ENCODE data around the gene FNTB.

Gene FNTB

GRCh38 chr14:65053466-65053865, 66.8 kb downstream of the FNTB start:
- H3K27ac ChIP-seq (ENCODE audit: low read length): no peak overlapping the region
- H3K4me1 ChIP-seq (ENCODE audit: insufficient read depth, low read length): no peaks in the 10 kb centered on the region
- no peaks in the 10 kb centered on the region for H3K9me3 ChIP-seq (ENCODE audit: insufficient read depth, low read length, severe bottlenecking)
- peaks cover 27% of the 10 kb centered on the region for H3K36me3 ChIP-seq (ENCODE audit: insufficient read depth, low read length)
- H3K79me2 ChIP-seq (ENCODE audit: insufficient read depth, low read length): no peaks in the 10 kb centered on the region
- no peaks in the 10 kb centered on the region for H3K27me3 ChIP-seq (ENCODE audit: insufficient read depth, low read length, poor library complexity)
- no peak overlapping the region for H3K4me2 ChIP-seq (ENCODE audit: insufficient read depth, low read length)
- H4K20me1 ChIP-seq (ENCODE audit: insufficient read depth, low read length): peaks cover 11% of the 10 kb centered on the region; the same call in 1 of the 2 replicates
- no peak for DNase-seq
- no peak overlapping the region for H2AFZ ChIP-seq (ENCODE audit: low read depth, low read length)
- no peak overlapping the region for H3K9ac ChIP-seq (ENCODE audit: low read depth, low read length)
- ATAC-seq (ENCODE audit: insufficient read depth, low read depth): no peak
- H3K4me3 ChIP-seq (ENCODE audit: low read depth in 1 of 2, low read length in 2 of 2): no peak overlapping the region
- TF ChIP-seq CTCF (IDR thresholded peaks at IDR 0.05; ENCODE audit: borderline replicate concordance, extremely low read depth, low read length, poor library complexity, severe bottlenecking) (no peak), EZH2 (IDR thresholded peaks at IDR 0.05; ENCODE audit: borderline replicate concordance, low read depth, low read length, severe bottlenecking) (no peak)

GRCh38 chr14:65054471-65055085, 67.9 kb downstream of the FNTB start:
- Histone ChIP-seq H3K27ac (ENCODE audit: low read length) (no peak overlapping the region), H3K4me3 (ENCODE audit: low read depth in 1 of 2, low read length in 2 of 2) (no peak overlapping the region), H2AFZ (ENCODE audit: low read depth, low read length) (no peak overlapping the region), H3K4me2 (ENCODE audit: insufficient read depth, low read length) (no peak overlapping the region), H3K9me3 (ENCODE audit: insufficient read depth, low read length, severe bottlenecking) (no peaks in the 10 kb centered on the region), H3K79me2 (ENCODE audit: insufficient read depth, low read length) (no peaks in the 10 kb centered on the region), H3K9ac (ENCODE audit: low read depth, low read length) (no peak overlapping the region), H4K20me1 (ENCODE audit: insufficient read depth, low read length) (peaks cover 11% of the 10 kb centered on the region; the same call in 1 of the 2 replicates), H3K36me3 (ENCODE audit: insufficient read depth, low read length) (peaks cover 27% of the 10 kb centered on the region), H3K27me3 (ENCODE audit: insufficient read depth, low read length, poor library complexity) (no peaks in the 10 kb centered on the region), H3K4me1 (ENCODE audit: insufficient read depth, low read length) (no peaks in the 10 kb centered on the region)
- ATAC-seq (ENCODE audit: insufficient read depth, low read depth) (no peak), DNase-seq (no peak)
- TF ChIP-seq CTCF (IDR thresholded peaks at IDR 0.05; ENCODE audit: borderline replicate concordance, extremely low read depth, low read length, poor library complexity, severe bottlenecking): no peak
- TF ChIP-seq EZH2 (IDR thresholded peaks at IDR 0.05; ENCODE audit: borderline replicate concordance, low read depth, low read length, severe bottlenecking): no peak

GRCh38 chr14:65057695-65058094, 71.0 kb downstream of the FNTB start:
- ATAC-seq (ENCODE audit: insufficient read depth, low read depth) (no peak), DNase-seq (no peak)
- TF ChIP-seq CTCF (IDR thresholded peaks at IDR 0.05; ENCODE audit: borderline replicate concordance, extremely low read depth, low read length, poor library complexity, severe bottlenecking) (no peak), EZH2 (IDR thresholded peaks at IDR 0.05; ENCODE audit: borderline replicate concordance, low read depth, low read length, severe bottlenecking) (no peak)
- Histone ChIP-seq H3K27ac (ENCODE audit: low read length) (no peak overlapping the region), H2AFZ (ENCODE audit: low read depth, low read length) (no peak overlapping the region), H3K9ac (ENCODE audit: low read depth, low read length) (no peak overlapping the region), H4K20me1 (ENCODE audit: insufficient read depth, low read length) (peaks cover 10% of the 10 kb centered on the region; the same call in 1 of the 2 replicates), H3K4me2 (ENCODE audit: insufficient read depth, low read length) (no peak overlapping the region), H3K27me3 (ENCODE audit: insufficient read depth, low read length, poor library complexity) (no peaks in the 10 kb centered on the region), H3K4me3 (ENCODE audit: low read depth in 1 of 2, low read length in 2 of 2) (no peak overlapping the region), H3K9me3 (ENCODE audit: insufficient read depth, low read length, severe bottlenecking) (no peaks in the 10 kb centered on the region), H3K79me2 (ENCODE audit: insufficient read depth, low read length) (no peaks in the 10 kb centered on the region), H3K4me1 (ENCODE audit: insufficient read depth, low read length) (no peaks in the 10 kb centered on the region), H3K36me3 (ENCODE audit: insufficient read depth, low read length) (peaks cover 45% of the 10 kb centered on the region)

Data from DND-41 (cell line).